ENCODE results near the gene OR6C2.
"Not testable (repeated sequence)": the region's sequence is repeated elsewhere in the genome, so short reads cannot be mapped to it uniquely, and the experiment has no call there.

The OR6C2 gene

DNA sequence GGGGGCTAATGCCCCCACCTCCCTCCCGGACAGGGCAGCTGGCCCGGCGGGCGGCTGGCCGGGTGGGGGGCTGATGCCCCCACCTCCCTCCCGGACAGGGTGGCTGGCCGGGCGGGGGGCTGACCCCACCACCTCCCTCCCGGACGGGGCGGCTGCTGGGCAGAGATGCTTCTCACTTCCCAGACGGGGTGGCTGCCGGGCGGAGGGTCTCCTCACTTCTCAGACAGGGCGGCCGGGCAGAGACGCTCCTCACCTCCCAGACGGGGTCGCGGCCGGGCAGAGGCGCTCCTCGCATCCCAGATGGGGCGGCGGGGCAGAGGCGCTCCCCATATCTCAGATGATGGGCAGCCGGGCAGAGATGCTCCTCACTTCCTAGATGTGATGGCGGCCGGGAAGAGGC, 35.3 kb downstream of the OR6C2 start:
- not testable (repeated sequence) for DNase-seq

DNA sequence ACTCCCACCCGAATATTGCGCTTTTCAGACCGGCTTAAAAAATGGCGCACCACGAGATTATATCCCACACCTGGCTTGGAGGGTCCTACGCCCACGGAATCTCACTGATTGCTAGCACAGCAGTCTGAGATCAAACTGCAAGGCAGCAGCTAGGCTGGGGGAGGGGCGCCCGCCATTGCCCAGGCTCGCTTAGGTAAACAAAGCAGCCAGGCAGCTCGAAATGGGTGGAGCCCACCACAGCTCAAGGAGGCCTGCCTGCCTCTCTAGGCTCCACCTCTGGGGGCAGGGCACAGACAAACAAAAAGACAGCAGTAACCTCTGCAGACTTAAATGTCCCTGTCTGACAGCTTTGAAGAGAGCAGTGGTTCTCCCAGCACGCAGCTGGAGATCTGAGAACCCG, 40.4 kb downstream of the OR6C2 start:
- DNase-seq, result not testable (repeated sequence)

DNA sequence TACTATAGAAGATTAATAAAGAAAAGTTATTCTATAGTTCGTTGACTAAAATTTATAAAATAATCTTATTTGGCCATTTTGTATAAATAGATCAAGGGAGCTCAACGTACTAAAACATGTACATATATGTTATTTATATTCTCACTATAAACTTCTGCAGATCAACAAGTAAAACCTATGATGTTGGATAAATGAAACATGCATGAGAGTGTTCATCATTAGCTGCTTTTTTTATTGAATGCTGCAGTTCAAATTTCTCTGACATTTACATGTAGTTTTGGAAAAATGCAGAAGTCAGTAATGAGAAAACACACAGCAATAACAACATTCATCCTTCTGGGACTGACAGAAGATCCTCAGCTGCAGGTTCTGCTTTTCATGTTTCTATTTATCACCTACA, 48.2 kb downstream of the OR6C2 start, which contains the start of gene OR6C68:
TSS of gene OR6C68 (plus strand) at position 301 of the 400 bp plus-strand sequence. CDS start at position 301, 0 bp downstream.
- no peak for DNase-seq

DNA sequence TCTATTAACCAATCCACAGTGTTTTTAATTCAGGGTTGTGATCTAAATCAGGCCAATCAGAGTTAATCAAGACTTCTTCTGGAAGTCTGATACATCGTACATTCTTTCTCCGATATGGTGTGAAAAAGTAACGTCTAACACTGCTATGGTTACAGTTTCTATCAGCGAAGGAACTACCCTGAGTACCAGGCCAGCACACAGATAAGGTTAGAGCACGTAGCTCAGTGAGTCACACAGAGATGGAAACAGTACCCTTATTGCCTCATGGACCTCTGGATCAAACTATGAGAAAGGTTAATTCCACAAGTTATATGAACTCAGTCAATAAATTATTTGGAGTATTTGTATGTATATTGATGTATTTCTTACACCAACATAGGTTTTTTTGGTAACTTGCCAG, 51.6 kb downstream of the OR6C2 start:
- DNase-seq, result no peak

DNA sequence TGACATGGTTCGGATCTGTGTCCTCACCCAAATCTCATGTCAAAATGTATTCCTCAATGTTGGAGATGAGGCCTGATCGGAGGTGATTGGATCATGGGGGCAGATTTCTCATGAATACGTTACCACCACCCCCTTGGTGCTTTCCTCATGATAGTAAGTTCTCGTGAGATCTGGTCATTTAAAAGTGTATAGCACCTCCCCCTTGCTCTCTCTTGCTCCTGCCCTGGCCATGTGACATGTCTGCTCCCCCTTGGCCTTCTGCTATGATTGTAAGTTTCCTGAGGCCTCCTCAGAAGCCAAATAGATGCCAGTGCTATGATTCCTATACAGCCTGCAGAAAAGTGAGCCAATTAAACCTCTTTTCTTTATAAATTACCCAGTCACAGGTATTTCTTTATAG, 55.4 kb downstream of the OR6C2 start:
- DNase-seq, result no peak

DNA sequence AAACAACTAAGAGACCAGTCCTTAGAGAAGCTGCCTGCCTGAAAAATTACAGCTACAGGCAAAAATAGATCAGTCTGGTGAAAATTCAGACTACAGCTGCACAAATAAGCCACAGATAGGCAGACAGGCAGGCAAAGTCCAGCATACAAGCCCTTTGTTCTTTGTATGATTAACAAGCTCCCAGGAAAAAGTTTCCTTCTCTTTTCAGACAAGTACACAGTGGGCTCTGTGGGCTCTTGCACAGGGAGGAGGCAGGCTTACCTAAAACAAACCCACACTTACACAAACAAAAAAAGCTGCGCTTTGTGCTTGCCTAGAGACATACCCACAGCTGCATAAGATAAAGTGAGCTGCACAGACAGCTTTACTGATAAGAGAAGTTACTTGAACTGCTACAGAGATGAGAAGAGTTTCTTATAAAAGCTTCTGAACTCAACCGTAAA, 56.0 kb downstream of the OR6C2 start:
- no peak for DNase-seq

DNA sequence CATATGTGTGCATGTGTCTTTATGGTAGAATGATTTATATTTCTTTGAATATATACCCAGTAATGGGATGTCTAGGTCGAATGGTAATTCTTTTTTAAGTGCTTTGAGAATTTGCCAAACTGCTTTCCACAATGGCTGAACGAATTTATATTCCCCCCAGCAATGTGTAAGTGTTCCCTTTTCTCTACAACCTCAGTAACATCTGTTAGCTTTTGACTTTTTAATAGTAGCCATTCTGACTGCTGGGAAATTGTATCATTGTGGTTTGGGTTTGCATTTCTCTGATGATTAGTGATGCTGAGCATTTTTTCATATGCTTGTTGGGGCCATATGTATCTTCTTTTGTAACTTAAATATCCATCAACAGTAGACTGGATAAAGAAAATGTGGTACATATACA, 57.7 kb downstream of the OR6C2 start:
- DNase-seq, result no peak

Measured in NCI-H1930 (cell line).